HepG2 (cell line): ENCODE data around the gene SETD2. TPM values are rescaled to one million over a fixed set of nuclear protein-coding genes. Genes with fewer than 3 reads are reported as not detected.
A peak's percentile ranks its signal among the peaks of the same experiment; 100 is the strongest.

Experiments
- ATAC-seq: fragments of 200-7000 bp; cut with Tn5 transposase; 3 replicates; pipeline ENCODE4 v1.9.1; 2020; ENCODE audit warnings: mild to moderate bottlenecking, moderate library complexity
- BruUV-seq: library from RNA; stranded (reverse); fragments of 400-500 nt; replicated peaks from 2 replicates; lab custom pipeline; 2021; lab: Mats Ljungman, UMichigan
- CTCF ChIA-PET: fragments of 300-600 bp; formaldehyde crosslinking; extraction: SDS; loops from one replicate; lab custom pipeline; 2021; ENCODE audit warnings: low total read pairs, inconsistent platforms, low intra/inter-chr PET ratio; lab: Yijun Ruan, JAX
- POLR2A ChIA-PET: fragments of 350-600 bp; sonication (Branson Sonifier 250); formaldehyde crosslinking; loops from one replicate; lab custom pipeline; 2020; ENCODE audit warnings: antibody characterized with exemption, inconsistent platforms; lab: Yijun Ruan, JAX
- DNase-seq: peaks from one replicate; pipeline ENCODE4 v3.0.0-alpha.2; 2015; ENCODE audit warnings: low spot score
- FAIRE-seq: peaks from 3 replicates; lab custom pipeline; 2011; peaks lifted over from hg19 to GRCh38; lab: Jason Lieb, UNC
- H2AFZ ChIP-seq: one replicate; pipeline ENCODE4 v1.6.1; 2011; ENCODE audit warnings: low read length, inconsistent platforms
- H3K27ac ChIP-seq: fragments of 300-600 bp; 3 replicates; pipeline ENCODE4 v1.8.0; 2011; ENCODE audit warnings: mixed run types, mild to moderate bottlenecking, mixed read lengths, low read length, inconsistent platforms; ENCODE audit not compliant: insufficient read depth; ENCODE audit errors: extremely low read length
- H3K27me3 ChIP-seq, 2 experiments: fragments of 200-600 bp in 1 of 2; 2 replicates in 1 of 2; 3 replicates in 1 of 2; pipeline versions ENCODE4 v1.6.0 to v1.8.0; 2011; ENCODE audit warnings: low read length in 2 of 2, mild to moderate bottlenecking in 2 of 2, moderate library complexity in 2 of 2, inconsistent platforms in 1 of 2; ENCODE audit not compliant: insufficient read depth in 2 of 2, control insufficient read depth in 1 of 2
- H3K36me3 ChIP-seq, 2 experiments: fragments of 200-600 bp in 1 of 2; replicated peaks in 1 of 2; 2 replicates in 1 of 2; 3 replicates in 1 of 2; pipeline versions ENCODE4 v1.5.1 to v1.8.0; 2011; ENCODE audit warnings: low read length in 2 of 2, inconsistent platforms in 1 of 2; ENCODE audit not compliant: insufficient read depth in 2 of 2, control insufficient read depth in 1 of 2
- H3K4me1 ChIP-seq: 2 replicates; pipeline ENCODE4 v1.5.1; 2012; ENCODE audit warnings: low read length, inconsistent platforms; ENCODE audit not compliant: insufficient read depth
- H3K4me2 ChIP-seq: 2 replicates; pipeline ENCODE4 v1.6.0; 2011; ENCODE audit warnings: low read depth, low read length, inconsistent platforms
- H3K4me3 ChIP-seq, 3 experiments: fragments of 200-600 bp in 1 of 3; sonication (generic), shearing (Covaris generic) in 1 of 3; replicated peaks in 1 of 3; 2 replicates each; pipeline ENCODE4 v1.5.1; 2011 to 2016; ENCODE audit warnings: low read length in 3 of 3, inconsistent platforms in 2 of 3, low read depth in 2 of 3, mild to moderate bottlenecking in 2 of 3, control low read depth in 1 of 3, mixed read lengths in 1 of 3; ENCODE audit not compliant: insufficient read depth in 1 of 3
- H3K79me2 ChIP-seq: one replicate; pipeline ENCODE4 v1.6.1; 2011; ENCODE audit warnings: low read length, inconsistent platforms; ENCODE audit not compliant: insufficient read depth
- H3K9ac ChIP-seq: 2 replicates; pipeline ENCODE4 v1.6.0; 2011; ENCODE audit warnings: mild to moderate bottlenecking, low read depth, low read length, inconsistent platforms; ENCODE audit not compliant: insufficient read depth
- H3K9me3 ChIP-seq: 2 replicates; pipeline ENCODE4 v1.5.1; 2012; ENCODE audit warnings: mild to moderate bottlenecking, low read length
- H4K20me1 ChIP-seq: 2 replicates; pipeline ENCODE4 v1.6.0; 2011; ENCODE audit warnings: inconsistent platforms, mild to moderate bottlenecking, low read length, moderate library complexity; ENCODE audit not compliant: insufficient read depth
- ARHGAP35 ChIP-seq: sonication (generic); formaldehyde crosslinking; IDR thresholded peaks from 2 replicates; pipeline ENCODE4 v1.9.0; 2022; ENCODE audit warnings: mild to moderate bottlenecking, inconsistent platforms, moderate library complexity, missing genetic modification reagents, borderline replicate concordance
- CBX5 ChIP-seq: sonication (generic); formaldehyde crosslinking; IDR thresholded peaks from 2 replicates; pipeline ENCODE4 v1.4.0; 2020; ENCODE audit warnings: missing genetic modification reagents, borderline replicate concordance
- CEBPB ChIP-seq: IDR thresholded peaks from 2 replicates; pipeline ENCODE4 v1.6.1; 2011; ENCODE audit warnings: low read depth, low read length, improper control_type of control experiment, borderline replicate concordance
- HIVEP1 ChIP-seq: sonication (generic); formaldehyde crosslinking; IDR thresholded peaks from 2 replicates; pipeline ENCODE4 v1.4.0; 2020; ENCODE audit warnings: mild to moderate bottlenecking, missing genetic modification reagents
- NR2F1 ChIP-seq, 2 experiments: fragments of 450-650 bp in 1 of 2; formaldehyde crosslinking in 1 of 2; IDR thresholded peaks; 2 replicates each; pipeline versions ENCODE4 v1.5.0 to v1.6.1; 2016 to 2020; ENCODE audit warnings: mild to moderate bottlenecking in 1 of 2, missing compliant biosample characterization in 1 of 2, missing genetic modification reagents in 1 of 2, moderate library complexity in 1 of 2
- SKIL ChIP-seq: sonication (generic); formaldehyde crosslinking; IDR thresholded peaks from 2 replicates; pipeline ENCODE4 v1.8.0; 2022; ENCODE audit warnings: missing genetic modification reagents, mild to moderate bottlenecking, moderate library complexity, borderline replicate concordance
- SNAI1 ChIP-seq: sonication (generic); formaldehyde crosslinking; IDR thresholded peaks from 2 replicates; pipeline ENCODE4 v1.5.0; 2020; ENCODE audit warnings: mild to moderate bottlenecking, missing genetic modification reagents, borderline replicate concordance
- ZNF878 ChIP-seq: sonication (generic); formaldehyde crosslinking; IDR thresholded peaks from 2 replicates; pipeline ENCODE4 v1.8.1; 2023; ENCODE audit warnings: mild to moderate bottlenecking, missing genetic modification reagents, moderate library complexity
- WGBS: methylation state at CpG from one replicate; pipeline ENCODE4 v1.1.6; 2017; ENCODE audit warnings: low lambda C conversion rate; 5-methylcytosine and 5-hydroxymethylcytosine counted together
- in situ Hi-C: cut with HindIII; loops from 2 replicates; pipeline ENCODE4 v1.10.0; 2017; ENCODE audit warnings: low pct_unique_long_range_greater_than_20kb; ENCODE audit not compliant: extremely low pct_ligation_motif_present
- intact Hi-C: fragments of 100-400 bp; cut with micrococcal nuclease; formaldehyde crosslinking; loops from one replicate; pipeline ENCODE4 v1.10.0; 2022; ENCODE audit not compliant: unreplicated experiment
- polyA plus RNA-seq, 8 experiments: library from polyadenylated mRNA; depleted of rRNA in 3 of 8; stranded (reverse) in 7 of 8; unstranded in 1 of 8; fragments of >200 nt; fragmentation: Illumina TruSeq in 4 of 8; extraction: Trizol in 4 of 8; gene quantifications; 2 replicates each; pipeline versions ENCODE4 v1.2.1 to v1.2.3, GENCODE V29; 2011 to 2016; ENCODE audit warnings: low read depth in 4 of 8, missing spikeins in 1 of 8, mixed read lengths in 1 of 8; ENCODE audit not compliant: insufficient read depth in 1 of 8
- total RNA-seq, 5 experiments: library from RNA; depleted of rRNA; stranded (reverse); fragments of >200 nt; fragmentation: Illumina TruSeq; extraction: Trizol; gene quantifications; 2 replicates each; pipeline ENCODE4 v1.2.3, GENCODE V29; 2016; ENCODE audit warnings: low read depth in 1 of 5

SETD2 gene
- total and polyA plus RNA-seq, 2 of the 13 experiments (the other 11 are each of a cell fraction or from before 2014, with no cell fraction given): 14.2 to 24.2 TPM

- no peaks in the 10 kb centered on the region for H3K4me1 ChIP-seq
- no peak for TF ChIP-seq SNAI1
- peak; percentile 24; the same call in 1 of the 2 replicates for TF ChIP-seq CEBPB
- ChIA-PET POLR2A (no interaction called here), CTCF (no interaction called here)
- H3K4me3 ChIP-seq: no peak overlapping the region
- H2AFZ ChIP-seq: no peak overlapping the region
- intact Hi-C loops (no loop called here), in situ Hi-C loops (no loop called here)
- FAIRE-seq (no peak), ATAC-seq (no peak), DNase-seq (no peak)
- no TSS peak for BruUV-seq
- no peaks in the 10 kb centered on the region for H3K27me3 ChIP-seq
- H3K36me3 ChIP-seq: peaks cover 0 to 52% of the 10 kb centered on the region in 2 experiments
- H3K4me2 ChIP-seq: no peak overlapping the region
- H3K27ac ChIP-seq: no peak overlapping the region
- H3K79me2 ChIP-seq: no peaks in the 10 kb centered on the region
- H4K20me1 ChIP-seq: no peaks in the 10 kb centered on the region; the same call in 1 of the 2 replicates
- H3K9ac ChIP-seq: no peak overlapping the region
- no peaks in the 10 kb centered on the region for H3K9me3 ChIP-seq
- 96% methylated on average over 3 of the region's 3 CpGs for WGBS
Observed at GRCh38 chr3:47092090-47092489, 71.8 kb downstream of the SETD2 start.

DNA sequence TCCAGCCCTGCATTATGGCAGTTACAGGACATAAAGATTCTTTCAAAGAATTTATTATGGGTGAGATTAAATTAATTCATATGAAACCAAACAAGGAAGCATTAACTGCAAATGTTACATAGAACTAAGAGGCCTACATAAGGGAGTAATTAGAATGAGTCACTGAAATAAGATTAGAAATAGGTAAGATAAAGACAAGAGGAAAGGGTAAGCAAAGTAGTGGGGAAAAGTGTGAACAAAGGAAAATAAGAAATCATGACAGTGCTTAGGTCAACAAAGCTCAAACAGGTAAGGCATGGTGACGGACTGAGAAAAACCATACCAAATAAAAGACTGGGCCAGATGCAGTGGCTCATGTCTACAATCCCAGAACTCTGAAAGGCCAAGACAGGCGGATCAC is 74.3 kb downstream of the SETD2 start:
- ATAC-seq (no peak), FAIRE-seq (no peak), DNase-seq (no peak)
- H3K36me3 ChIP-seq: peaks cover 4 to 46% of the 10 kb centered on the region in 2 experiments
- H3K4me1 ChIP-seq: no peaks in the 10 kb centered on the region
- H3K9me3 ChIP-seq: no peaks in the 10 kb centered on the region
- ChIA-PET POLR2A (no interaction called here), CTCF (no interaction called here)
- intact Hi-C loops (no loop called here), in situ Hi-C loops (no loop called here)
- H3K4me2 ChIP-seq: no peak overlapping the region
- no peaks in the 10 kb centered on the region; the same call in 1 of the 2 replicates for H4K20me1 ChIP-seq
- no peaks in the 10 kb centered on the region for H3K79me2 ChIP-seq
- H3K27ac ChIP-seq: no peak overlapping the region
- WGBS: 98% methylated on average over 2 of the region's 2 CpGs
- H3K4me3 ChIP-seq: no peak overlapping the region
- no peak overlapping the region for H2AFZ ChIP-seq
- TF ChIP-seq CBX5 (no peak), SKIL (no peak), ARHGAP35 (CRISPR knock-in tag) (no peak), ZNF878 (CRISPR knock-in tag) (no peak), NR2F1 (CRISPR knock-in tag; IDR thresholded peaks at IDR 0.05) (no peak), HIVEP1 (CRISPR knock-in tag) (no peak)
- BruUV-seq: no TSS peak
- no peak overlapping the region for H3K9ac ChIP-seq
- no peaks in the 10 kb centered on the region for H3K27me3 ChIP-seq
